ENCODE data around the gene NFE2L2.
A peak's percentile ranks its signal among the peaks of the same experiment; 100 is the strongest.
"Not testable (repeated sequence)": the region's sequence is repeated elsewhere in the genome, so short reads cannot be mapped to it uniquely, and the experiment has no call there.

The NFE2L2 gene

GRCh38 chr2:177268901-177269300 lies 4.4 kb upstream of the NFE2L2 start:
- no peak for DNase-seq (ENCODE audit: insufficient read length, low spot score)
- FAIRE-seq, result no peak
- TF ChIP-seq POLR2A (IDR thresholded peaks at IDR 0.05; ENCODE audit: low read depth, low read length), result no peak

GRCh38 chr2:177268187-177268871 lies 3.8 kb upstream of the NFE2L2 start:
- no peak for TF ChIP-seq POLR2A (IDR thresholded peaks at IDR 0.05; ENCODE audit: low read depth, low read length)
- FAIRE-seq (no peak), DNase-seq (ENCODE audit: insufficient read length, low spot score) (no peak)

GRCh38 chr2:177266955-177267354 lies 2.4 kb upstream of the NFE2L2 start:
- DNase-seq (ENCODE audit: insufficient read length, low spot score); FAIRE-seq: not testable (repeated sequence)

- FAIRE-seq (no peak), DNase-seq (ENCODE audit: insufficient read length, low spot score) (no peak)
- no peak for TF ChIP-seq POLR2A (IDR thresholded peaks at IDR 0.05; ENCODE audit: low read depth, low read length)
These were observed 1.6 kb upstream of the NFE2L2 start for GRCh38 chr2:177265824-177266817.

GRCh38 chr2:177264209-177264692 lies 276 bp downstream of the NFE2L2 start:
- FAIRE-seq, result no peak
- TF ChIP-seq POLR2A (IDR thresholded peaks at IDR 0.05; ENCODE audit: low read depth, low read length), result 0 out of 2 replicates have a peak, but pooled peaks have one; percentile 11
- DNase-seq (ENCODE audit: insufficient read length, low spot score), result peak; percentile 33

- TF ChIP-seq POLR2A (IDR thresholded peaks at IDR 0.05; ENCODE audit: low read depth, low read length), result no peak
- peak; percentile 62 for DNase-seq (ENCODE audit: insufficient read length, low spot score)
- peak; percentile 68 for FAIRE-seq
These were observed 897 bp downstream of the NFE2L2 start for GRCh38 chr2:177263451-177264208.

GRCh38 chr2:177262958-177263450 lies 1.5 kb downstream of the NFE2L2 start:
- no peak for DNase-seq (ENCODE audit: insufficient read length, low spot score)
- TF ChIP-seq POLR2A (IDR thresholded peaks at IDR 0.05; ENCODE audit: low read depth, low read length), result no peak
- no peak for FAIRE-seq

GRCh38 chr2:177262092-177262491 lies 2.4 kb downstream of the NFE2L2 start:
- DNase-seq (ENCODE audit: insufficient read length, low spot score), result no peak
- no peak for TF ChIP-seq POLR2A (IDR thresholded peaks at IDR 0.05; ENCODE audit: low read depth, low read length)
- no peak for FAIRE-seq

- FAIRE-seq (no peak), DNase-seq (ENCODE audit: insufficient read length, low spot score) (no peak)
- TF ChIP-seq POLR2A (IDR thresholded peaks at IDR 0.05; ENCODE audit: low read depth, low read length), result no peak
These were observed 3.1 kb downstream of the NFE2L2 start for GRCh38 chr2:177261116-177262060.

- no peak for TF ChIP-seq POLR2A (IDR thresholded peaks at IDR 0.05; ENCODE audit: low read depth, low read length)
These were observed 4.1 kb downstream of the NFE2L2 start for GRCh38 chr2:177260379-177260778.

GRCh38 chr2:177258059-177258458 lies 6.5 kb downstream of the NFE2L2 start:
- no peak for TF ChIP-seq POLR2A (IDR thresholded peaks at IDR 0.05; ENCODE audit: low read depth, low read length)
- DNase-seq (ENCODE audit: insufficient read length, low spot score) (no peak), FAIRE-seq (no peak)

More at GRCh38 chr2:177260379-177260778, 4.1 kb downstream of the NFE2L2 start:
- FAIRE-seq (no peak), DNase-seq (ENCODE audit: insufficient read length, low spot score) (no peak)

- TF ChIP-seq POLR2A (IDR thresholded peaks at IDR 0.05; ENCODE audit: low read depth, low read length), result no peak
- DNase-seq (ENCODE audit: insufficient read length, low spot score), result no peak
- FAIRE-seq, result no peak
These were observed 7.1 kb downstream of the NFE2L2 start for GRCh38 chr2:177257471-177257870.
